ENCODE measurements around the gene CDHR1.

Gene CDHR1

GRCh38 chr10:84204122-84204521 is 9.8 kb downstream of the CDHR1 start:
- TF ChIP-seq TAF1 (IDR thresholded peaks at IDR 0.05; ENCODE audit: borderline replicate concordance, insufficient read depth, low read length) (no peak), FOXP2 (optimal IDR thresholded peaks at IDR 0.05; ENCODE audit: borderline replicate concordance, extremely low read depth, extremely low read length, insufficient read depth) (no peak), SIN3A (IDR thresholded peaks at IDR 0.05; ENCODE audit: borderline replicate concordance, insufficient read depth, low read length) (no peak), POLR2AphosphoS5 (IDR thresholded peaks at IDR 0.05; ENCODE audit: low read depth, low read length) (no peak)
- TF ChIP-seq, protein P1, sequence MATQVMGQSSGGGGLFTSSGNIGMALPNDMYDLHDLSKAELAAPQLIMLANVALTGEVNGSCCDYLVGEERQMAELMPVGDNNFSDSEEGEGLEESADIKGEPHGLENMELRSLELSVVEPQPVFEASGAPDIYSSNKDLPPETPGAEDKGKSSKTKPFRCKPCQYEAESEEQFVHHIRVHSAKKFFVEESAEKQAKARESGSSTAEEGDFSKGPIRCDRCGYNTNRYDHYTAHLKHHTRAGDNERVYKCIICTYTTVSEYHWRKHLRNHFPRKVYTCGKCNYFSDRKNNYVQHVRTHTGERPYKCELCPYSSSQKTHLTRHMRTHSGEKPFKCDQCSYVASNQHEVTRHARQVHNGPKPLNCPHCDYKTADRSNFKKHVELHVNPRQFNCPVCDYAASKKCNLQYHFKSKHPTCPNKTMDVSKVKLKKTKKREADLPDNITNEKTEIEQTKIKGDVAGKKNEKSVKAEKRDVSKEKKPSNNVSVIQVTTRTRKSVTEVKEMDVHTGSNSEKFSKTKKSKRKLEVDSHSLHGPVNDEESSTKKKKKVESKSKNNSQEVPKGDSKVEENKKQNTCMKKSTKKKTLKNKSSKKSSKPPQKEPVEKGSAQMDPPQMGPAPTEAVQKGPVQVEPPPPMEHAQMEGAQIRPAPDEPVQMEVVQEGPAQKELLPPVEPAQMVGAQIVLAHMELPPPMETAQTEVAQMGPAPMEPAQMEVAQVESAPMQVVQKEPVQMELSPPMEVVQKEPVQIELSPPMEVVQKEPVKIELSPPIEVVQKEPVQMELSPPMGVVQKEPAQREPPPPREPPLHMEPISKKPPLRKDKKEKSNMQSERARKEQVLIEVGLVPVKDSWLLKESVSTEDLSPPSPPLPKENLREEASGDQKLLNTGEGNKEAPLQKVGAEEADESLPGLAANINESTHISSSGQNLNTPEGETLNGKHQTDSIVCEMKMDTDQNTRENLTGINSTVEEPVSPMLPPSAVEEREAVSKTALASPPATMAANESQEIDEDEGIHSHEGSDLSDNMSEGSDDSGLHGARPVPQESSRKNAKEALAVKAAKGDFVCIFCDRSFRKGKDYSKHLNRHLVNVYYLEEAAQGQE (IDR thresholded peaks at IDR 0.05; ENCODE audit: insufficient read depth in 1 of 2, low read depth in 2 of 2, low read length in 2 of 2), result no peak

DNA sequence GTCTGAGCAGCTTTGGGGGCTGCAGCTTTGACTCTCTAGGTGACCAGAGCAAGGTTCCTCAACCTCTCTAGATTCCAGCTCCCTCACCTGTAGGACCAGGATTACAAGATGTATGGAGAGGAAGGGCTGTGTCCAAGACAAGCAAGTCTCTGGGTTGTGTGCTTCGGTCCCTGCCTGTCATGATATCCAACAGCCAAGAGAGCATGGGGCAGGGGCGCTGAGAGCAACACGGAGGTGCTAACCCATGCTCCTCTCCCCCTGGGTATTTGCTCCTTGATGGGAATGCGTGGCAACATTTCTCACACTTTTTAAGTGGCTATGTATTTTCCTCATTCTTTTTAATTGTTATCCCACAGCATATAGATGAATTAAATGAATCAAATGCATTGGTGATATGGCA is 10.3 kb downstream of the CDHR1 start:
- TF ChIP-seq POLR2AphosphoS5 (IDR thresholded peaks at IDR 0.05; ENCODE audit: low read depth, low read length) (no peak), FOXP2 (optimal IDR thresholded peaks at IDR 0.05; ENCODE audit: borderline replicate concordance, extremely low read depth, extremely low read length, insufficient read depth) (no peak), TAF1 (IDR thresholded peaks at IDR 0.05; ENCODE audit: borderline replicate concordance, insufficient read depth, low read length) (no peak), SIN3A (IDR thresholded peaks at IDR 0.05; ENCODE audit: borderline replicate concordance, insufficient read depth, low read length) (no peak)
- TF ChIP-seq, protein P1 (IDR thresholded peaks at IDR 0.05; ENCODE audit: insufficient read depth in 1 of 2, low read depth in 2 of 2, low read length in 2 of 2), result no peak

DNA sequence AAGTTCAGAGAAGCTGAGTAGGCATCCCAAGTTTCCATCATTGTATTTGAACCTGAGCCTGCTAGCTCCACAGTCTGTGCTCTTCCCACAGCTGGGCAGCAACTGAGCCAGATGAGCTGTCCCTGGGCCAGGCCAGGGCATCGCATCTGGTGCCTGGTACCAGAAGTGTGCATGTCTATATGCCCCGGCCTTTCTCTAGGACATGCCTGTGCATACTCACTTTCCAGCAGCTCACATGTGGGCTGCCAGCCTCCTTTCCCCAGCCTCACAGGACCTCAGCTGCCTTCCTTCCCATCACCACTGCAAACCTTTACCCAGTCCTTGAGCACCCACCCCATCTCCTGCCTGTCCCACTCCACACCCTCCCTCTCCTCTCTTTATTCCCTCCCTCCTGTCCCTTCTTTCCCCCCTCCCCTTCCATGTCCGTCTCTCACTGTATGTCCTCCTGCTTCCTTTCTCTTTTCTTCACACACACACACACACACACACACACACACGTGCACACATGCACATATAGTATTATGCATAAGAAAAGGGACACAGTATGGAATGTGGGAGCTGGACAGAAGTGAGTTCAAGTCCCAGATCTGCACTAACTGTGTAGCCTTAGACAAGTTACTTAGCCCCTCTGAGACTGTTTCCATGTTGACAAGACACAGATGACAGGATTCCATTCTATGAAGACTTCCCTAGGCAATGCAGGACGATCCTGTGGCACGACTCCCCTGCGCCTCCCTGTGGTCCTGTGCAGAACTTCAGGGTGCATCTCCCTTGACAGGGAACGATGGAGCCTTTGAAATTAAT is 10.9 kb downstream of the CDHR1 start:
- TF ChIP-seq FOXP2 (optimal IDR thresholded peaks at IDR 0.05; ENCODE audit: borderline replicate concordance, extremely low read depth, extremely low read length, insufficient read depth), result no peak
- no peak for TF ChIP-seq SIN3A (IDR thresholded peaks at IDR 0.05; ENCODE audit: borderline replicate concordance, insufficient read depth, low read length)
- TF ChIP-seq TAF1 (IDR thresholded peaks at IDR 0.05; ENCODE audit: borderline replicate concordance, insufficient read depth, low read length), result no peak
- no peak for TF ChIP-seq POLR2AphosphoS5 (IDR thresholded peaks at IDR 0.05; ENCODE audit: low read depth, low read length)
- TF ChIP-seq, protein P1 (IDR thresholded peaks at IDR 0.05; ENCODE audit: insufficient read depth in 1 of 2, low read depth in 2 of 2, low read length in 2 of 2), result no peak

DNA sequence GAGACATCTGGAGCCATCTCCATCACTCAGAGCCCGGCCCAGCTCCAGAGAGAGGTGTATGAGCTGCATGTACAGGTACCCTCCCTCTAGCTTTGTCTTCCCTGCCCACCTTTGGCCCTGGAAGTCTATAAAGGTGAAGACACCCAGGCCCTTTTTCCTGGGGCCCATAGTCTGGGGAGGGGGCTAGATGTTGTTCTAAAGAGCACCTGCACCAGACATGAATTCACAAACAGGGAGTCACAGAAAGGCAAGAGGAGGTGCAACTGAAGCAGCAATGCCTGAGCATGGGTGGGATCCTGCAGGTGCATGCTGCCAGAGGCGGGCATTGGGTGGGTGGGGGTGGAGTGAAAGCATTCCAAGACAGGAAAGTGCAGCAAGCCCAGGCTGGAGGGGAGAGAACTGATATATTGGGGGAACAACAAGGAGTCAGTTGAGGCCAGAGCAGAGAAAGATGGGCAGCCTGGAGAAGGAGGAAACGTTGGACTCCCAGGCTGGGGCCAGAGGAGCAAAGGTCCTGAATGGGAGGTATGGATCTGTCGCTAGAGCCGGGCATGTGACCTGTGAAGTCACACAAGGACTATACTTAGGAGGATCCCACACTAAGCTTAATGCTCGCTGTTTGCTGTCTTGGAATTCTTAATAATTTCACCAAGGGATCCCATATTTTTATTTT is 11.7 kb downstream of the CDHR1 start:
- no peak for TF ChIP-seq SIN3A (IDR thresholded peaks at IDR 0.05; ENCODE audit: borderline replicate concordance, insufficient read depth, low read length)
- no peak for TF ChIP-seq TAF1 (IDR thresholded peaks at IDR 0.05; ENCODE audit: borderline replicate concordance, insufficient read depth, low read length)
- TF ChIP-seq, protein P1 (IDR thresholded peaks at IDR 0.05; ENCODE audit: insufficient read depth in 1 of 2, low read depth in 2 of 2, low read length in 2 of 2), result no peak
- no peak for TF ChIP-seq FOXP2 (optimal IDR thresholded peaks at IDR 0.05; ENCODE audit: borderline replicate concordance, extremely low read depth, extremely low read length, insufficient read depth)
- no peak for TF ChIP-seq POLR2AphosphoS5 (IDR thresholded peaks at IDR 0.05; ENCODE audit: low read depth, low read length)

Measured in PFSK-1 (cell line).